Measurements from ENCODE around the gene PDLIM7.

The PDLIM7 gene

GRCh38 chr5:177529247-177530203 lies 32.1 kb upstream of the PDLIM7 start:
- TF ChIP-seq YY1 (IDR thresholded peaks at IDR 0.05; ENCODE audit: low read depth), result no peak
- no peak for TF ChIP-seq RAD21 (IDR thresholded peaks at IDR 0.05; ENCODE audit: low read depth)
- no peak for TF ChIP-seq FOXM1 (IDR thresholded peaks at IDR 0.05; ENCODE audit: borderline replicate concordance, low read depth)
- TF ChIP-seq MAX (IDR thresholded peaks at IDR 0.05), result no peak
- no peak for TF ChIP-seq EP300 (IDR thresholded peaks at IDR 0.05; ENCODE audit: borderline replicate concordance)
- TF ChIP-seq TAF1 (IDR thresholded peaks at IDR 0.05; ENCODE audit: low read depth), result no peak
- no peak for TF ChIP-seq REST (IDR thresholded peaks at IDR 0.05; ENCODE audit: low read depth)
- no peak for TF ChIP-seq USF1 (IDR thresholded peaks at IDR 0.05)
- no peak for TF ChIP-seq CEBPB (IDR thresholded peaks at IDR 0.05)
- no peak for TF ChIP-seq TCF12 (IDR thresholded peaks at IDR 0.05; ENCODE audit: low read depth)

GRCh38 chr5:177528631-177529030 lies 31.2 kb upstream of the PDLIM7 start:
- no peak for TF ChIP-seq RAD21 (IDR thresholded peaks at IDR 0.05; ENCODE audit: low read depth)
- TF ChIP-seq USF1 (IDR thresholded peaks at IDR 0.05), result no peak
- TF ChIP-seq YY1 (IDR thresholded peaks at IDR 0.05; ENCODE audit: low read depth), result no peak
- no peak for TF ChIP-seq TCF12 (IDR thresholded peaks at IDR 0.05; ENCODE audit: low read depth)
- TF ChIP-seq CEBPB (IDR thresholded peaks at IDR 0.05), result no peak
- TF ChIP-seq MAX (IDR thresholded peaks at IDR 0.05), result no peak
- no peak for TF ChIP-seq EGR1 (IDR thresholded peaks at IDR 0.05)
- TF ChIP-seq EP300 (IDR thresholded peaks at IDR 0.05; ENCODE audit: borderline replicate concordance), result no peak
- TF ChIP-seq TAF1 (IDR thresholded peaks at IDR 0.05; ENCODE audit: low read depth), result no peak
- TF ChIP-seq CREB1 (IDR thresholded peaks at IDR 0.05; ENCODE audit: low read depth), result no peak
- TF ChIP-seq NFIC (IDR thresholded peaks at IDR 0.05), result no peak
- TF ChIP-seq TEAD4 (IDR thresholded peaks at IDR 0.05), result no peak
- no peak for TF ChIP-seq ZBTB7A (IDR thresholded peaks at IDR 0.05; ENCODE audit: low read depth)
- TF ChIP-seq FOXM1 (IDR thresholded peaks at IDR 0.05; ENCODE audit: borderline replicate concordance, low read depth), result no peak
- no peak for TF ChIP-seq REST (IDR thresholded peaks at IDR 0.05; ENCODE audit: low read depth)

- TF ChIP-seq MAX (IDR thresholded peaks at IDR 0.05) (no peak), TEAD4 (IDR thresholded peaks at IDR 0.05) (no peak), CREB1 (IDR thresholded peaks at IDR 0.05; ENCODE audit: low read depth) (no peak), TAF1 (IDR thresholded peaks at IDR 0.05; ENCODE audit: low read depth) (no peak), YY1 (IDR thresholded peaks at IDR 0.05; ENCODE audit: low read depth) (no peak), NFIC (IDR thresholded peaks at IDR 0.05) (no peak), REST (IDR thresholded peaks at IDR 0.05; ENCODE audit: low read depth) (no peak), EGR1 (IDR thresholded peaks at IDR 0.05) (no peak), FOXM1 (IDR thresholded peaks at IDR 0.05; ENCODE audit: borderline replicate concordance, low read depth) (no peak), TCF12 (IDR thresholded peaks at IDR 0.05; ENCODE audit: low read depth) (no peak), USF1 (IDR thresholded peaks at IDR 0.05) (no peak), CEBPB (IDR thresholded peaks at IDR 0.05) (no peak), RAD21 (IDR thresholded peaks at IDR 0.05; ENCODE audit: low read depth) (no peak), ZBTB7A (IDR thresholded peaks at IDR 0.05; ENCODE audit: low read depth) (no peak), EP300 (IDR thresholded peaks at IDR 0.05; ENCODE audit: borderline replicate concordance) (no peak)
Observed at GRCh38 chr5:177527595-177527994, 30.2 kb upstream of the PDLIM7 start.
